Keratinocyte (primary cell): ENCODE results near the gene C2orf78. TPM values are rescaled to one million over a fixed set of nuclear protein-coding genes. Genes with fewer than 3 reads are reported as not detected.
A peak's percentile ranks its signal among the peaks of the same experiment; 100 is the strongest.
"Not testable (repeated sequence)": the region's sequence is repeated elsewhere in the genome, so short reads cannot be mapped to it uniquely, and the experiment has no call there.

Experiments used
- DNase-seq: peaks from one replicate; pipeline ENCODE4 v3.0.0-alpha.2; 2011; ENCODE audit warnings: low read depth, missing footprints, low spot score
- FAIRE-seq: peaks from 2 replicates; lab custom pipeline; 2011; peaks lifted over from hg19 to GRCh38; lab: Jason Lieb, UNC
- H2AFZ ChIP-seq: 2 replicates; pipeline ENCODE4 v1.6.0; 2012; ENCODE audit warnings: low read length, control low read depth, inconsistent platforms; ENCODE audit not compliant: control insufficient read depth
- H3K27ac ChIP-seq: 2 replicates; pipeline ENCODE4 v1.5.1; 2011; ENCODE audit warnings: low read length; ENCODE audit not compliant: control insufficient read depth, insufficient read depth
- H3K27me3 ChIP-seq: 3 replicates; pipeline ENCODE4 v1.6.0; 2011; ENCODE audit warnings: low read length; ENCODE audit not compliant: control insufficient read depth, insufficient read depth; ENCODE audit errors: extremely low read depth
- H3K36me3 ChIP-seq, 2 experiments: 2 replicates in 1 of 2; 3 replicates in 1 of 2; pipeline ENCODE4 v1.5.1; 2011; ENCODE audit warnings: low read length in 2 of 2, mild to moderate bottlenecking in 1 of 2; ENCODE audit not compliant: control insufficient read depth in 2 of 2, insufficient read depth in 2 of 2; ENCODE audit errors: extremely low read depth in 1 of 2
- H3K4me1 ChIP-seq: 3 replicates; pipeline ENCODE4 v1.5.1; 2011; ENCODE audit warnings: low read length; ENCODE audit not compliant: control insufficient read depth, insufficient read depth; ENCODE audit errors: extremely low read depth
- H3K4me2 ChIP-seq: 3 replicates; pipeline ENCODE4 v1.6.0; 2011; ENCODE audit warnings: low read depth, low read length; ENCODE audit not compliant: control insufficient read depth, insufficient read depth; ENCODE audit errors: extremely low read depth
- H3K4me3 ChIP-seq, 3 experiments: fragments of 200-600 bp in 1 of 3; sonication (generic) in 1 of 3; 2 replicates in 2 of 3; 3 replicates in 1 of 3; pipeline ENCODE4 v1.5.1; 2011 to 2016; ENCODE audit warnings: low read length in 3 of 3, mild to moderate bottlenecking in 3 of 3, control low read depth in 2 of 3, inconsistent platforms in 1 of 3, low read depth in 1 of 3, mixed read lengths in 1 of 3, mixed run types in 1 of 3, moderate library complexity in 1 of 3; ENCODE audit not compliant: control insufficient read depth in 2 of 3, insufficient read depth in 2 of 3; ENCODE audit errors: extremely low read depth in 1 of 3
- H3K79me2 ChIP-seq: 2 replicates; pipeline ENCODE4 v1.6.0; 2012; ENCODE audit warnings: low read length; ENCODE audit not compliant: control insufficient read depth, insufficient read depth
- H3K9ac ChIP-seq: 3 replicates; pipeline ENCODE4 v1.6.0; 2011; ENCODE audit warnings: low read length; ENCODE audit not compliant: control insufficient read depth, insufficient read depth; ENCODE audit errors: extremely low read depth
- H3K9me1 ChIP-seq: 3 replicates; pipeline ENCODE4 v1.6.0; 2011; ENCODE audit warnings: low read length; ENCODE audit not compliant: control insufficient read depth, insufficient read depth; ENCODE audit errors: extremely low read depth
- H3K9me3 ChIP-seq: 2 replicates; pipeline ENCODE4 v1.5.1; 2012; ENCODE audit warnings: low read depth, low read length; ENCODE audit not compliant: control insufficient read depth
- H4K20me1 ChIP-seq: 3 replicates; pipeline ENCODE4 v1.6.0; 2011; ENCODE audit warnings: low read length; ENCODE audit not compliant: control insufficient read depth, insufficient read depth; ENCODE audit errors: extremely low read depth
- EZH2 ChIP-seq: IDR thresholded peaks from one replicate; pipeline ENCODE4 v1.6.1; 2012; ENCODE audit warnings: inconsistent platforms, mild to moderate bottlenecking, low read length, moderate library complexity
- dilution Hi-C: fragments of 300-500 bp; cut with MboI; formaldehyde crosslinking; loops from one replicate; pipeline ENCODE4 v1.7.0; 2020; ENCODE audit warnings: low sequenced_read_pairs; ENCODE audit not compliant: extremely low pct_ligation_motif_present
- polyA plus RNA-seq, 5 experiments: library from polyadenylated mRNA; depleted of rRNA in 3 of 5; stranded (reverse) in 3 of 5; stranded (forward) in 1 of 5; unstranded in 1 of 5; fragments of >200 nt; gene quantifications; 1 replicate in 1 of 5; 2 replicates in 3 of 5; 3 replicates in 1 of 5; pipeline versions ENCODE4 v1.2.1 to v1.2.3, GENCODE V29; 2011 to 2012; ENCODE audit warnings: missing spikeins in 2 of 5, low read depth in 1 of 5, low replicate concordance in 1 of 5
- TF ChIP-seq, protein P1 (sequence below), 3 experiments: IDR thresholded peaks in 1 of 3; conservative IDR thresholded peaks in 1 of 3; optimal IDR thresholded peaks in 1 of 3; 2 replicates in 2 of 3; 3 replicates in 1 of 3; pipeline versions ENCODE3 to v1.5.1; 2011; ENCODE audit warnings: low read length in 3 of 3, mild to moderate bottlenecking in 3 of 3, moderate library complexity in 2 of 3, control low read depth in 1 of 3, inconsistent platforms in 1 of 3; ENCODE audit not compliant: insufficient read depth in 2 of 3; ENCODE audit errors: extremely low read depth in 1 of 3

The C2orf78 gene
- polyA plus RNA-seq, 1 donor (not counting 4 experiments of a cell fraction or from before 2014, with no cell fraction given), result not detected

DNA sequence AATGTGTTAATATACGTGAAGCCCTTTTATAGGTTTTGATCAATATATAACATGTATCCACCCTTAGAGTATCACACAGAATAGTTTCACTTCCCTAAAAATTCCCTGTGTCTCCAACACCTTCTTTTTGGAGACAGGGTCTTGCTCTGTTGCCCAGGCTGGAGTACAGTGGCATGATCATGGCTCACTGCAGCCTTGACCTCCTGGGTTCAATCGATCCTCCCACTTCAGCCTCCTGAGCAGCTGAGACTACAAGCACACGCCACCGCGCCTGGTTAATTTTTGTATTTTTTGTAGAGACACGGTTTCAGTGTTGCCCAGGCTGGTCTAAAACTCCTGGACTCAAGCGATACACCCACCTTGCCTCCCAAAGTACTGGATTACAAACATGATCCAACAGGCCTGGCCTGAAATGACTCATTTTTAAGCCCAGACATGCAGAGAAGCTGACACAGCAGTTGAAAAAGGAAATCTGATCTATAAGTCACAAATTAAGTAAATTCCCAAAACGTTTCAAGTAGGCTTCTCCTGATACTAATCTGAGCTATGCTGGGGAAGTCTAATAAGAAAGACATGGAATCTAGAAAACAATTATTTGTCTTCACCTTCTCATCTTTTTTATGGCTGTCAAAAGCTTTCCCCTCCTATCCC is 7.0 kb upstream of the C2orf78 start:
- H3K9me1 ChIP-seq, result no peaks in the 10 kb centered on the region
- H3K9me3 ChIP-seq, result no peaks in the 10 kb centered on the region
- FAIRE-seq (peak; percentile 88), DNase-seq (peak; percentile 92)
- no peak overlapping the region for H2AFZ ChIP-seq
- peak overlapping the region; percentile 42 for H3K9ac ChIP-seq
- H3K79me2 ChIP-seq, result peaks cover 55% of the 10 kb centered on the region
- H3K4me2 ChIP-seq, result peak overlapping the region; percentile 67
- no peak for TF ChIP-seq EZH2
- TF ChIP-seq, protein P1, sequence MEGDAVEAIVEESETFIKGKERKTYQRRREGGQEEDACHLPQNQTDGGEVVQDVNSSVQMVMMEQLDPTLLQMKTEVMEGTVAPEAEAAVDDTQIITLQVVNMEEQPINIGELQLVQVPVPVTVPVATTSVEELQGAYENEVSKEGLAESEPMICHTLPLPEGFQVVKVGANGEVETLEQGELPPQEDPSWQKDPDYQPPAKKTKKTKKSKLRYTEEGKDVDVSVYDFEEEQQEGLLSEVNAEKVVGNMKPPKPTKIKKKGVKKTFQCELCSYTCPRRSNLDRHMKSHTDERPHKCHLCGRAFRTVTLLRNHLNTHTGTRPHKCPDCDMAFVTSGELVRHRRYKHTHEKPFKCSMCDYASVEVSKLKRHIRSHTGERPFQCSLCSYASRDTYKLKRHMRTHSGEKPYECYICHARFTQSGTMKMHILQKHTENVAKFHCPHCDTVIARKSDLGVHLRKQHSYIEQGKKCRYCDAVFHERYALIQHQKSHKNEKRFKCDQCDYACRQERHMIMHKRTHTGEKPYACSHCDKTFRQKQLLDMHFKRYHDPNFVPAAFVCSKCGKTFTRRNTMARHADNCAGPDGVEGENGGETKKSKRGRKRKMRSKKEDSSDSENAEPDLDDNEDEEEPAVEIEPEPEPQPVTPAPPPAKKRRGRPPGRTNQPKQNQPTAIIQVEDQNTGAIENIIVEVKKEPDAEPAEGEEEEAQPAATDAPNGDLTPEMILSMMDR (optimal IDR thresholded peaks at IDR 0.05 in 1 of 3, IDR thresholded peaks at IDR 0.05 in 1 of 3, conservative IDR thresholded peaks at IDR 0.05 in 1 of 3; ENCODE audit: extremely low read depth in 1 of 3, insufficient read depth in 2 of 3, low read length in 3 of 3), result no peak
- dilution Hi-C loops, result no loop called here
- H4K20me1 ChIP-seq, result no peaks in the 10 kb centered on the region
- peak overlapping the region; percentile 77 for H3K27ac ChIP-seq
- peaks cover 6 to 22% of the 10 kb centered on the region in 2 experiments for H3K36me3 ChIP-seq
- H3K4me1 ChIP-seq, result peaks cover 25% of the 10 kb centered on the region
- H3K4me3 ChIP-seq, result peak overlapping the region; percentile 2 to 43 (median 34)
- no peaks in the 10 kb centered on the region for H3K27me3 ChIP-seq

DNA sequence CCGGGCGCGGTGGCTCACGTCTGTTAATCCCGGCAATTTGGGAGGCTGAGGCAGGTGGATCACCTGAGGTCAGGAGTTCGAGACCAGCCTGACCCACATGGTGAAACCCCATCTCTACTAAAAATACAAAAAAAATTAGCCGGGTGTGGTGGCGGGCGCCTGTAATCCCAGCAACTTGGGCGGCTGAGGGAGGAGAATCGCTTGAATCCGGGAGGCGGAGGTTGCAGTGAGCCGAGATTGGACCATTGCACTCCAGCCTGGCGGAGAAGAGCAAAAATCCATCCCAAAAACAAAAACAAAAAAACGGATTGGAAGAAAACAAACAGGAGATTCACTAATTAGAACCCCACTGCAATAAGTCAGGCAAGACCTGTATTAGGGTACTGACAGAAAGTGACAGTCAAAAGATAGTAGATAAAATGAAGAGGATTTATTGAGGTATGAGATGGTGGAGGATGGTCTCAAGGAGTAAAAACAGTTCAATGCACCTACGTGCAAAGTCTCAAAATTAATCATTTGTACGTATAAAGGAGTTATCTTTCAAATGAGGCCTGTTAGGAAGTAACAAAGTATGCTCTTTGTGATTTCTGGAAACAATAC is 5.0 kb upstream of the C2orf78 start:
- H3K9ac ChIP-seq, result peak overlapping the region; percentile 92
- H3K27me3 ChIP-seq, FAIRE-seq, DNase-seq, dilution Hi-C loops, H3K9me3 ChIP-seq, H3K9me1 ChIP-seq, H4K20me1 ChIP-seq: not testable (repeated sequence)
- H3K4me3 ChIP-seq, result peak overlapping the region; percentile 68 to 84 (median 71)
- H3K36me3 ChIP-seq, result peaks cover 6 to 12% of the 10 kb centered on the region in 2 experiments
- H3K79me2 ChIP-seq, result peaks cover 36% of the 10 kb centered on the region
- H2AFZ ChIP-seq, result peak overlapping the region; percentile 62
- H3K27ac ChIP-seq, result peak overlapping the region; percentile 87
- peak overlapping the region; percentile 93 for H3K4me2 ChIP-seq
- H3K4me1 ChIP-seq, result peaks cover 30% of the 10 kb centered on the region
